B cell (primary cell): ENCODE data around the gene AGO3.

ENCODE experiments used
- CTCF ChIP-seq: fragments of 200-600 bp; IDR thresholded peaks from one replicate; pipeline ENCODE4 v1.8.0; 2022; ENCODE audit warnings: antibody characterized with exemption, mild to moderate bottlenecking
- EZH2 ChIP-seq: IDR thresholded peaks from 2 replicates; pipeline ENCODE4 v1.6.1; 2012; ENCODE audit warnings: borderline replicate concordance, low read depth, mild to moderate bottlenecking, moderate library complexity, low read length; ENCODE audit not compliant: insufficient read depth, poor library complexity, severe bottlenecking

DNA sequence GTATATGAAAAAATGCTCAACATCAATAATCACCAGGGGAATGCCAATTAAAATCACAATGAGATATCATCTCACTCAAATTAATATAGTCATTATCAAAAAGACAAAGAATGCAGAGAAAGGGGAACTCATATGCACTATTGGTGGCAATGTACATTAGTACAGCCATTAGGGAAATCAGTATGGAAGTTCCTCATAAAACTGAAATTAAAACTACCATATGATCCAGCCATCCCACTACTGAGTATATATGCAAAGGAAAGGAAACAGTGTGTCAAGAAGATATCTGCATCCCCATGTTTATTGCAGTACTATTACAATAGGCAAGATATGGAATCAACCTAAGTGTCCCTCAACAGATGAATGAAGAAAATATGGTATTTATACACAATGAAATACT lies 120.9 kb downstream of the AGO3 start:
- TF ChIP-seq CTCF (no peak), EZH2 (no peak)
